ENCODE data around the gene GULP1. TPM values are rescaled to one million over a fixed set of nuclear protein-coding genes. Genes with fewer than 3 reads are reported as not detected.

The GULP1 gene
- polyA plus RNA-seq, 1 donor (not counting 4 experiments of a cell fraction or from before 2014, with no cell fraction given): 11.7 TPM

GRCh38 chr2:188345426-188345825 is 53.8 kb downstream of the GULP1 start:
- Histone ChIP-seq H3K4me2 (ENCODE audit: control insufficient read depth, extremely low read depth, insufficient read depth, low read depth, low read length) (no peak overlapping the region), H4K20me1 (ENCODE audit: control insufficient read depth, extremely low read depth, insufficient read depth, low read length) (no peaks in the 10 kb centered on the region), H3K9me1 (ENCODE audit: control insufficient read depth, extremely low read depth, insufficient read depth, low read length) (no peaks in the 10 kb centered on the region), H3K27ac (ENCODE audit: control insufficient read depth, insufficient read depth, low read length) (no peak overlapping the region), H3K36me3 (ENCODE audit: control insufficient read depth in 2 of 2, extremely low read depth in 1 of 2, insufficient read depth in 2 of 2, low read length in 2 of 2) (no peaks in the 10 kb centered on the region), H3K9me3 (ENCODE audit: control insufficient read depth, low read depth, low read length) (no peaks in the 10 kb centered on the region), H3K4me1 (ENCODE audit: control insufficient read depth, extremely low read depth, insufficient read depth, low read length) (no peaks in the 10 kb centered on the region), H2AFZ (ENCODE audit: control insufficient read depth, low read length) (no peak overlapping the region), H3K79me2 (ENCODE audit: control insufficient read depth, insufficient read depth, low read length) (no peaks in the 10 kb centered on the region), H3K4me3 (ENCODE audit: control insufficient read depth in 2 of 3, extremely low read depth in 1 of 3, insufficient read depth in 2 of 3, low read depth in 1 of 3, low read length in 3 of 3) (no peak overlapping the region), H3K27me3 (ENCODE audit: control insufficient read depth, extremely low read depth, insufficient read depth, low read length) (no peaks in the 10 kb centered on the region), H3K9ac (ENCODE audit: control insufficient read depth, extremely low read depth, insufficient read depth, low read length) (no peak overlapping the region)
- dilution Hi-C loops (cut with MboI; ENCODE audit: extremely low pct_ligation_motif_present, low sequenced_read_pairs): no loop called here
- DNase-seq (ENCODE audit: low read depth, low spot score) (no peak), FAIRE-seq (peak; percentile 5)
- no peak for TF ChIP-seq EZH2 (IDR thresholded peaks at IDR 0.05; ENCODE audit: low read length)
- TF ChIP-seq CTCF (optimal IDR thresholded peaks at IDR 0.05 in 1 of 3, IDR thresholded peaks at IDR 0.05 in 1 of 3, conservative IDR thresholded peaks at IDR 0.05 in 1 of 3; ENCODE audit: extremely low read depth in 1 of 3, insufficient read depth in 2 of 3, low read length in 3 of 3): no peak

GRCh38 chr2:188345831-188346458 is 54.3 kb downstream of the GULP1 start:
- H3K4me3 ChIP-seq (ENCODE audit: control insufficient read depth in 2 of 3, extremely low read depth in 1 of 3, insufficient read depth in 2 of 3, low read depth in 1 of 3, low read length in 3 of 3): no peak overlapping the region
- H3K9me1 ChIP-seq (ENCODE audit: control insufficient read depth, extremely low read depth, insufficient read depth, low read length): no peaks in the 10 kb centered on the region
- H4K20me1 ChIP-seq (ENCODE audit: control insufficient read depth, extremely low read depth, insufficient read depth, low read length): no peaks in the 10 kb centered on the region
- H3K4me1 ChIP-seq (ENCODE audit: control insufficient read depth, extremely low read depth, insufficient read depth, low read length): no peaks in the 10 kb centered on the region
- H3K9me3 ChIP-seq (ENCODE audit: control insufficient read depth, low read depth, low read length): no peaks in the 10 kb centered on the region
- DNase-seq (ENCODE audit: low read depth, low spot score): no peak
- no peaks in the 10 kb centered on the region for H3K27me3 ChIP-seq (ENCODE audit: control insufficient read depth, extremely low read depth, insufficient read depth, low read length)
- dilution Hi-C loops (cut with MboI; ENCODE audit: extremely low pct_ligation_motif_present, low sequenced_read_pairs): no loop called here
- no peaks in the 10 kb centered on the region for H3K36me3 ChIP-seq (ENCODE audit: control insufficient read depth in 2 of 2, extremely low read depth in 1 of 2, insufficient read depth in 2 of 2, low read length in 2 of 2)
- TF ChIP-seq EZH2 (IDR thresholded peaks at IDR 0.05; ENCODE audit: low read length): no peak
- H3K4me2 ChIP-seq (ENCODE audit: control insufficient read depth, extremely low read depth, insufficient read depth, low read depth, low read length): no peak overlapping the region
- no peak overlapping the region for H3K27ac ChIP-seq (ENCODE audit: control insufficient read depth, insufficient read depth, low read length)
- H3K9ac ChIP-seq (ENCODE audit: control insufficient read depth, extremely low read depth, insufficient read depth, low read length): no peak overlapping the region
- no peak for FAIRE-seq
- H3K79me2 ChIP-seq (ENCODE audit: control insufficient read depth, insufficient read depth, low read length): no peaks in the 10 kb centered on the region
- H2AFZ ChIP-seq (ENCODE audit: control insufficient read depth, low read length): no peak overlapping the region

- Histone ChIP-seq H4K20me1 (ENCODE audit: control insufficient read depth, extremely low read depth, insufficient read depth, low read length) (no peaks in the 10 kb centered on the region), H3K36me3 (ENCODE audit: control insufficient read depth in 2 of 2, extremely low read depth in 1 of 2, insufficient read depth in 2 of 2, low read length in 2 of 2) (no peaks in the 10 kb centered on the region), H3K27ac (ENCODE audit: control insufficient read depth, insufficient read depth, low read length) (no peak overlapping the region), H3K4me2 (ENCODE audit: control insufficient read depth, extremely low read depth, insufficient read depth, low read depth, low read length) (no peak overlapping the region), H3K27me3 (ENCODE audit: control insufficient read depth, extremely low read depth, insufficient read depth, low read length) (no peaks in the 10 kb centered on the region), H3K9ac (ENCODE audit: control insufficient read depth, extremely low read depth, insufficient read depth, low read length) (no peak overlapping the region), H3K9me3 (ENCODE audit: control insufficient read depth, low read depth, low read length) (no peaks in the 10 kb centered on the region), H3K79me2 (ENCODE audit: control insufficient read depth, insufficient read depth, low read length) (no peaks in the 10 kb centered on the region), H3K4me1 (ENCODE audit: control insufficient read depth, extremely low read depth, insufficient read depth, low read length) (no peaks in the 10 kb centered on the region), H3K9me1 (ENCODE audit: control insufficient read depth, extremely low read depth, insufficient read depth, low read length) (no peaks in the 10 kb centered on the region), H3K4me3 (ENCODE audit: control insufficient read depth in 2 of 3, extremely low read depth in 1 of 3, insufficient read depth in 2 of 3, low read depth in 1 of 3, low read length in 3 of 3) (no peak overlapping the region), H2AFZ (ENCODE audit: control insufficient read depth, low read length) (no peak overlapping the region)
- no peak for TF ChIP-seq CTCF (optimal IDR thresholded peaks at IDR 0.05 in 1 of 3, IDR thresholded peaks at IDR 0.05 in 1 of 3, conservative IDR thresholded peaks at IDR 0.05 in 1 of 3; ENCODE audit: extremely low read depth in 1 of 3, insufficient read depth in 2 of 3, low read length in 3 of 3)
- FAIRE-seq (no peak), DNase-seq (ENCODE audit: low read depth, low spot score) (no peak)
- dilution Hi-C loops (cut with MboI; ENCODE audit: extremely low pct_ligation_motif_present, low sequenced_read_pairs): no loop called here
Observed at GRCh38 chr2:188349019-188349418, 57.3 kb downstream of the GULP1 start.
